Neural crest cell (in vitro differentiated cells): Measurements from ENCODE around the gene CYCS. TPM values are rescaled to one million over a fixed set of nuclear protein-coding genes. Genes with fewer than 3 reads are reported as not detected.

Experiments
- DNase-seq: peaks from one replicate; pipeline ENCODE4 v3.0.0; 2021; ENCODE audit warnings: low read depth, mixed read lengths, low spot score
- H3K27ac Mint-ChIP-seq: one replicate; pipeline ENCODE4 v1.8.0; 2021; ENCODE audit warnings: mild to moderate bottlenecking, mixed read lengths; ENCODE audit not compliant: unreplicated experiment
- H3K27me3 Mint-ChIP-seq: 2 replicates; pipeline ENCODE4 v1.8.0; 2021; ENCODE audit warnings: low read depth, mild to moderate bottlenecking, mixed read lengths
- H3K36me3 Mint-ChIP-seq: 2 replicates; pipeline ENCODE4 v1.8.0; 2021; ENCODE audit warnings: low read depth, mild to moderate bottlenecking, mixed read lengths
- H3K4me1 Mint-ChIP-seq: 2 replicates; pipeline ENCODE4 v1.8.0; 2021; ENCODE audit warnings: mixed read lengths
- H3K4me3 Mint-ChIP-seq: one replicate; pipeline ENCODE4 v1.8.0; 2021; ENCODE audit warnings: mild to moderate bottlenecking, mixed read lengths
- H3K9me3 Mint-ChIP-seq: 2 replicates; pipeline ENCODE4 v1.8.0; 2021; ENCODE audit warnings: mixed read lengths
- CTCF ChIP-seq: fragments of 200-600 bp; sonication (generic); conservative IDR thresholded peaks from 2 replicates; pipeline ENCODE4 v1.5.0; 2021; ENCODE audit warnings: antibody characterized with exemption, mild to moderate bottlenecking
- total RNA-seq: library from RNA; stranded (reverse); gene quantifications from 2 replicates; pipeline ENCODE4 v1.2.1, GENCODE V29; 2021

CYCS gene
- total RNA-seq, 1 donor from 2014 or later = 113 TPM

- H3K4me3 Mint-ChIP-seq = no peak overlapping the region
- DNase-seq = no peak
- H3K9me3 Mint-ChIP-seq = no peaks in the 10 kb centered on the region
- H3K27ac Mint-ChIP-seq = no peak overlapping the region
- peaks cover 11% of the 10 kb centered on the region for H3K27me3 Mint-ChIP-seq
- H3K4me1 Mint-ChIP-seq = no peaks in the 10 kb centered on the region
- TF ChIP-seq CTCF = no peak
- no peaks in the 10 kb centered on the region for H3K36me3 Mint-ChIP-seq
Measured at GRCh38 chr7:25132430-25132829, 7.4 kb upstream of the CYCS start.

- Mint-ChIP-seq H3K9me3 (no peaks in the 10 kb centered on the region), H3K27me3 (peaks cover 14% of the 10 kb centered on the region), H3K4me1 (peaks cover 28% of the 10 kb centered on the region), H3K27ac (no peak overlapping the region), H3K36me3 (peaks cover 14% of the 10 kb centered on the region), H3K4me3 (peak overlapping the region; percentile 64)
- no peak for DNase-seq
- TF ChIP-seq CTCF = no peak
Measured at GRCh38 chr7:25126751-25127150, 1.7 kb upstream of the CYCS start.

- TF ChIP-seq CTCF = no peak
- Mint-ChIP-seq H3K36me3 (peaks cover 17% of the 10 kb centered on the region), H3K27me3 (peaks cover 14% of the 10 kb centered on the region), H3K27ac (peak overlapping the region; percentile 97), H3K9me3 (no peaks in the 10 kb centered on the region), H3K4me1 (peaks cover 28% of the 10 kb centered on the region), H3K4me3 (peak overlapping the region; percentile 99)
- DNase-seq = no peak
Measured at GRCh38 chr7:25124465-25125136, 459 bp downstream of the CYCS start.

GRCh38 chr7:25122373-25122772, 2.7 kb downstream of the CYCS start:
- H3K4me1 Mint-ChIP-seq = peaks cover 28% of the 10 kb centered on the region
- peaks cover 3% of the 10 kb centered on the region for H3K27me3 Mint-ChIP-seq
- no peak for TF ChIP-seq CTCF
- H3K4me3 Mint-ChIP-seq = peak overlapping the region; percentile 31
- H3K9me3 Mint-ChIP-seq = no peaks in the 10 kb centered on the region
- H3K36me3 Mint-ChIP-seq = peaks cover 17% of the 10 kb centered on the region
- DNase-seq = no peak
- H3K27ac Mint-ChIP-seq = no peak overlapping the region

- Mint-ChIP-seq H3K4me3 (peak overlapping the region; percentile 31), H3K36me3 (peaks cover 17% of the 10 kb centered on the region), H3K4me1 (peaks cover 28% of the 10 kb centered on the region), H3K9me3 (no peaks in the 10 kb centered on the region), H3K27me3 (no peaks in the 10 kb centered on the region), H3K27ac (no peak overlapping the region)
- no peak for DNase-seq
- TF ChIP-seq CTCF = no peak
Measured at GRCh38 chr7:25121599-25121998, 3.5 kb downstream of the CYCS start.
